ENCODE data around the gene MLEC.
"Not testable (repeated sequence)": the region's sequence is repeated elsewhere in the genome, so short reads cannot be mapped to it uniquely, and the experiment has no call there.

The MLEC gene

DNA sequence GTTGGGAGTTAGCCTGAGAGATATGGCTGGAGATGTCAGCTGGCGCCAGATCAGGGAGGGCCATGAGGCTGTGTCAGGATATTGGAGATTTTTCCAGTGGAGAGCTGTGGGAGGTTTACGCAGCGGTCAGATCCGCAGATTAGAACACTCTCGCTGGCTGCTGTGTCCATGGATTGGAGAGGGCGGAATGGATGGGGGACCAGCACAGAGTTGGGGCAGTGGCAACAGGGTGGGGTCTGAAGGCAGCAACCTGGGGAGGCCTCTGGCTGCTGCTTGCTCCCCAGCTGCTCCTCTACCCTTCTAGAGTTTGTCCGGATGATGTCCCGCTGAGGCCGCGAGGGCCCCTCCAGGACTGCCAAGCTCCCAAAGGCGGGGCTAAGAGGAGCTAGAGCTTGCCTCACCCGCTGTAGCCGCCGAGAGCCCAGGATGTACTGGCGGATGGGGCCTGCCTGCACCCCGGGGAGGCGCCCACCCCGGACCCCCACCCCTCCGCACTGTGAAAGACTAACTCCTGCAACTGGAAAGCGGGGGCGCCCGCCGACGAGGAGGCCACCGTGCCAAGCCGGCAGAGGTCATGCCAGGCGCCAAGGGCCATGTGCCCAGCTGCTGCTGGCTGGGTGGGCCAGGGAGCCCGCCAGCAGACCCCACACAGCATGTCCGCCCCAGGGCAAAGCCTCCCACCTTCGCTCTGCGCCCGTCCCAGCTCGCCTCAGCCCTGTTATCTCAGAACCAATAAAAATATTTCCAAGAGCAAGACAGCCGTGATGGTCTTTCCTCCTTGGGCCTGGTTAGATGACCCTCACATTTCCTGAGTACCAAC, 20.2 kb upstream of the MLEC start:
- DNase-seq: no peak

GRCh38 chr12:120668091-120668867, 18.7 kb upstream of the MLEC start:
- DNase-seq: no peak

DNA sequence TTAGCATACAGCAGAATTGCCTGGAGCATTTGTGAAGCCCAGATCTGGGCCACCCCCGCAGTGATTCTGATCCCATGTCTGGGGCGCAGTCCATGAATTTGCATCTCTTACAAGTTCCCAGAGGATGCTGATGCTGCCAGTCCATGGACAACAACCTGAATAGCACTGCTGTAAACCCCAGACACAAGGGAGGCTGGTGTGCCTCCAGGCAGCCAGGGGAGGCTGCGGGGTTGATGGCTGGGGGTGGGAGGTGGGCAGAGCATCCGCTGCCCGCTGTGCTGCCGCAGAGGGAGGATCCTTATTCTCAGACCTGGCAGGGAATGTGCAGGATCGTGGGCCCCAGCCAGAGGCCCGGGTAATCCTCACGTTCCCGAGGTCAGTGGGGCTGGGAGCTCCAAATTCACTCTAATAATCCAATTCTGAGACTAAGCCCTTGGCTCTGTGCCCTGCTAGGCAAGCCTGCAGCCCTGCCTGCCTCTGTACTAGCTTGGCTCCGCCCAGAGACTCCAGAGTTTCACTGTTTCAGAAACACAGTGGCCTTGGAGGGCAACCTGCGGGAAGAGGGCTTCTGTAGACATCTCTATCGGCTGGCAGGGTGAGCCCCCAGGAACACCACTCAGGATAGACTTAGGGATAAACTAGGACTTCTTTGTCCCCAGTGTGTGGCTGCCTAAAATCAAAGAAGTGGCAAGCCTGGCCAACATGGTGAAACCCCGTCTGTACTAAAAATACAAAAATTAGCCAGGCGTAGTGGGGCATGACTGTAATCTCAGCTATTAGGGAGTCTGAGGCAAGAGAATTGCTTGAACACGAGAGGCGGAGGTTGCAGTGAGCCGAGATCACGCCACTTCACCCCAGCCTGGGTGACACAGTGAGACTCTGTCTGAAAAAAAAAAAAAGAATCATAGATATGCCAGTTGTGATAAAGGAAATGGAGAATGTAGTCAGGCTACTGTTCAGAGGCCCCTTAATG, 17.8 kb upstream of the MLEC start:
- no peak for DNase-seq

- not testable (repeated sequence) for DNase-seq
Observed at GRCh38 chr12:120670237-120670636, 16.7 kb upstream of the MLEC start.

- no peak for DNase-seq
Observed at GRCh38 chr12:120670667-120671066, 16.3 kb upstream of the MLEC start.

DNA sequence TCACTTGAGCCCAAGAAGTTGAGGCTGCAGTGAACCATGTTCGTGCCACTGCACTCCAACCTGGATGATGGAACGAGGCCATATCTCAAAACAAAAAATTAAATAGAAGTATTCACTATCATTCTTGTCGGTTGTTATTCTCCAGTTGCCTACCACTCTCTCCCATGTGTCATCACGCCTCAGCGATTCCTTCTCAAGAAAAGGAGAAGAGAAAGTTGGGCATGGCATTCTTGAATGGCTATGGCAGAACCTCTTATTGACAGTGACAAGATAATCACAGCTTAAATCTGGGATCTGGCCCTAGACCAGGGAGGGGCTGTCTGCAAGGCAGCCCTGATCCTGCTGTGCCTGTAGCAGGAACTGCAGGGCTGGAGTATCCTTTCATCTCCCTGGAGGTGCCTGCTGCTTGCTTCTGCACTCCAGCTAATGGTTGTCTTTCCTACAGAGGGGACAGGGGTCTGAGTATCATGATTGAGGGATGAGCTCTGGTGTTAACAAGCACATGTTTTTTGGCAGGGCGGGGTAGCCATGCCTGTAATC, 12.8 kb upstream of the MLEC start:
- no peak for DNase-seq

- DNase-seq: no peak
Observed at GRCh38 chr12:120677765-120678473, 9.0 kb upstream of the MLEC start.

GRCh38 chr12:120678572-120678971, 8.4 kb upstream of the MLEC start:
- DNase-seq: no peak

DNA sequence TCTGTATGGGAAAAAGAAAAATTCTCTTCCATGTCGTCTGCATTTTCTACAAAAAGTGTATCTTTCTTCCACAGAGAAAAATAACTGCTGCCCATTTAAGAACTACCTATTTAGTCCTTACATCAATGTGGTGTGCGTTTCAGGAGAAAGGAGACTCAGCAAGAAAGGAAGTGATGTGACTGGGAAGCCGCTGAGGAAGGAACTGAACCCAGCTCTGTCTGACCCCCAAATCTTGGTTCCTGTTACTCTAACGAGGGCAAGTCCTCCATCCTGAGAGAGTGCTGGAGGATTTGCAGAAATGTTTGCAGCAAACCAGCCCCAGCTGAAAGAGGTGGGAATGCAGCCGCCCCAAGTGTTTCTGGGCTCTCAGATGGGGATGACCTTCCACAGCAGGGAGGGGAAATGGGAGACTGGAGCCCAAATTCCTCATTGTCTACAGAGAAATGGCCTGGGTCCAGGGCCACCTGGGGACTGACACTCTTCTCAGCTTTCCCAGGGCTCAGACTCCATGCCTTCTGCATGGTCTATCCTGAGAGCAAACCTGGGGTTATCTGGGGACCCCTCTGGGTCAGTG, 6.7 kb upstream of the MLEC start:
- no peak for DNase-seq

- DNase-seq: no peak
Observed at GRCh38 chr12:120684523-120684932, 2.4 kb upstream of the MLEC start.

- DNase-seq: no peak
Observed at GRCh38 chr12:120685522-120685921, 1.4 kb upstream of the MLEC start.

- DNase-seq: peak; percentile 78
Observed at GRCh38 chr12:120686151-120686689, 729 bp upstream of the MLEC start.

DNA sequence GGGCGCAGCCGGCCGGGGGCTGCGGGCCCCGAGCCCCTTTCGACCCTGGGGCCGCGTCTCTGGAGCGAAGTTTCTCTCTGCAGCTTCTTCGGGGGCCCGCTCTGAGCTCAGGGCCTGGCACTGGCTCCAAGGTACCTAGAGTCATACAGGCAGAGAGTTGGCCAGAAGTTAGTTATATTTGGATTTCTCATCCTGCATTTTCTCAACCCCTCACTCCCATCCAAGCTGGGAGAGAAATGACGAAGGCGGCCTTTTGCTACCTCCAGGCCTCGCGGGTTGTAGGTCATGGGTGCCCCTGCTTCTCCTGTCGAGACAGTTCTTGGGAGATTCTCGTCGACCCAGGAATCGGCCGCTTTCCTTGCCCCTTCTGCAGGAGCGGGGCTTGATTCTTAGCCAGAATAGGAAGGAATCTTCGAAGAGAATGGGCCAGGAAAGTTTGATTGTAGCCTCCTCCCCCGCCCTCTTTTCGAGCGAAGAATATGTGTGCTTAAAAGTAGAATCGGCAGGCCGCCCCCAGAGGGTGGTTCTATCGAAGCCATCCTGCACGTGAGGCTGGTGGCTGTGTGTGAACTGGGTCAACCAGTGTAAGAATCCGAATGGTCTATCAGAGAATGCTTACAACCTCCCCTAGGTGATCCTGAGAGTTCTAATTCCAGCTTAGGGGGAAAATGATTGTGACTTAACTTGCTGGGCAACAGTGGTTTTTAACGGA, 785 bp downstream of the MLEC start:
- DNase-seq: no peak

GRCh38 chr12:120688527-120689071, 1.6 kb downstream of the MLEC start:
- DNase-seq: no peak

- DNase-seq: no peak
Observed at GRCh38 chr12:120689397-120690082, 2.6 kb downstream of the MLEC start.

DNA sequence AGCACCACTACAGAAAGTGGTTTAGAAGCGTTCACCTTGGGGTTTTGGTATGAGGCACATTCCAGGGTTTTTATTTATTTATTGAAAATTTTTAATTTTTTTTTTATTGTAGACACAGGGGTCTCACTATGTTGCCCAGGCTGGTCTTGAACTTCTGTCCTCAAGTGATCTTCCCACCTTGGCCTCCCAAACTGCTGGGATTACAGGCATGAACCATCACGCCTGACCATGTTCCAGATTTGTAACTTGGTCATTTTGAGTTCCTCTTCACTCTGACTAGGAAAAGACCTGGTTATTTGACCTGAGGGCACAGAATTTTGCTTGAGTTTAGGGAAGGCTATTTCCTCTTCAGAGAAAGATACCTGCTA, 3.1 kb downstream of the MLEC start:
- no peak for DNase-seq

DNA sequence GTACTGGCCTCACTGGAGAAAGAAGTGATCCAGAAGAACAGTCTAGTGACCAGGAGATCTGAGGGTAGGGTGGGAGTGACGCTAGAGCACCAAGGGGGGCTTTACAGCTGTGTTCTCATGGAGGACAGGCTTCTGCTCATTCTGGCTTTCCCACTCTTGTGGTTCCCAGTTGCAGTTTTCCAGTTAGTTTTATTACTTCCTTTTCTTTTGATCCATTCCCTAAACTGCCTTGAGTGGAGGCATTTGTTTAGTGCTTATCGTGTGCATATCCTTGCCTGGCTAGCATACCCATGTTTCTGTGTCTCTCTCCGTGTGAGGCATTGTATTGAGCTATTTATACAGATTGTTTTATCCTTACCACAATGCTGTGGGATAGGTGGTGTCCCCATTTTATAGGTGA, 4.0 kb downstream of the MLEC start:
- DNase-seq: no peak

DNA sequence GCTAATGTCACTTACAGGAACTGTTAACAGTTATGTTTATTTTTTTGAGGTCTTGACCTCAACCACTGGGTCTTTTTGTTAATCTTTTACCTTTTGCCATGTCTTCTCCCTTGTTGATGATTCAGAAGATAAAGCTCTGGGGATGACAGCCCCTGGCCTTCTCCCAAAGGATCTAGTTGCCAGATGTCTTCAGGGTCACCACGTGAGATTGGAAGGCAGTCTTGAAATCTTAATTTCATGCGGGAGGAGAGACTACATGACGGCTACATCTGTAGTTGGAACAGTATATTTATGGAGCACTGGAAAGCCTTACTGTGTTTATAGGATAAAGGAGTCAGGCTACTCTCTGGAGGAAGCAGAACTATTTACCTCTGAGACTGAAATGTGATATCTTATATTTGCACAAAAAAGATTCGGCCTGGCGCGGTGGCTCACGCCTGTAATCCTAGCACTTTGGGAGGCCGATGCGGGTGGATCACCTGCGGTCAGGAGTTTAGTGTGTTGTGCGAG, 5.6 kb downstream of the MLEC start:
- DNase-seq: no peak

GRCh38 chr12:120693848-120694247, 6.9 kb downstream of the MLEC start:
- no peak for DNase-seq

DNA sequence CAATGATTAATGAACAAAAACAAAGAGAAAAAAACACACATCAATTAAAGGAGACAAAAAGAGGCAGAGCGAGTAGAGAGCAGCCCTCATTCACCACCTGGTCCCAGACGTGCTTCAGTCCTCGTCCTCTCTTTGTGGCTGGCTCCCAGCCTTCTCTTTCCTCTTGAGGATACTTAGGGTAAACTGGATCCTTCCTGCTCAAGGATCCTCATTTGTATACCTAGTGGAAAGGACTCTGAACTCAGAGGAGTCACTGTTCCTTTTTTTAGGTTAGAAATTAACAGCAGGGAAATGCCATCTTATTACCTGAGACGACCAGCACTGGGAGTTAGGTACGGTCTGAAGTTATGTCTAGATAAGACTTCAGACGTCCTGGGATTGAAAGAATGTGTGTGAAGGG, 9.7 kb downstream of the MLEC start:
- no peak for DNase-seq
